ENCODE measurements around the gene TSKS.

The TSKS gene

DNA sequence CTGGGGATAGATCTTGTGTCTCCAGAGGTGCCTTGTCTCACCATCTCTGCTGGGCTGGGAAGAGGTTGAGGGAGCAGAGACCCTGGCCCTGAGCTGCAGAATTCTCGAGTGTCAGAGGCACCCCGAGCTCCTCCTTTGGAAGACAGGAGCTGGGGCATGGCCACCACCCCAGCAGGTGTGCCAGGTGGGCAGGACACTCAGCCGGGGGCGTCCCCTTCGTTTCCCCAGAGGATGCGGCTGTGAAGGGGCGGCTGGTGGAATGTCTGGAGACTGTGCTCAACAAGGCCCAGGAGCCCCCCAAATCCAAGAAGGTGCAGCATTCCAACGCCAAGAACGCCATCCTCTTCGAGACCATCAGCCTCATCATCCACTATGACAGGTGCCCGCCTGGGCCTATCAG, 35.5 kb upstream of the TSKS start:
- H3K14ac ChIP-seq (ENCODE audit: low read length): no peak overlapping the region
- H3K27me3 ChIP-seq (ENCODE audit: control insufficient read depth in 3 of 3, insufficient read depth in 3 of 3, low read depth in 1 of 3, low read length in 3 of 3): no peaks in the 10 kb centered on the region
- DNase-seq (ENCODE audit: low spot score): no peak
- no peak overlapping the region for H2BK120ac ChIP-seq (ENCODE audit: low read depth, low read length)
- peak overlapping the region; percentile 39 for H2BK5ac ChIP-seq (ENCODE audit: low read length)
- H3K18ac ChIP-seq (ENCODE audit: low read length): no peak overlapping the region
- H2BK12ac ChIP-seq (ENCODE audit: low read length): no peak overlapping the region
- no peak overlapping the region for H3K27ac ChIP-seq (replicated peaks; ENCODE audit: low read length)
- H3K4ac ChIP-seq (ENCODE audit: low read length): no peak overlapping the region
- H3K9ac ChIP-seq (ENCODE audit: low read depth, low read length, poor library complexity): no peak overlapping the region
- no peak overlapping the region for H3K23ac ChIP-seq (ENCODE audit: low read depth, low read length, poor library complexity)
- H3K9me3 ChIP-seq (replicated peaks in 1 of 2; ENCODE audit: control insufficient read depth in 2 of 2, insufficient read depth in 1 of 2, low read depth in 1 of 2, low read length in 2 of 2): no peaks in the 10 kb centered on the region
- no CpG with 5 or more reads among the region's 11 CpGs for WGBS, 2 donors (ENCODE audit: extremely low coverage in 2 of 2, insufficient read length in 2 of 2, insufficient replicate concordance in 1 of 2)
- no peak overlapping the region for H3K4me2 ChIP-seq (ENCODE audit: insufficient read depth, low read length, poor library complexity, severe bottlenecking)
- H2AK5ac ChIP-seq (ENCODE audit: low read depth, low read length): no peak overlapping the region
- peaks cover 61 to 87% of the 10 kb centered on the region in 2 donors for H3K36me3 ChIP-seq (replicated peaks in 1 of 2; ENCODE audit: control insufficient read depth in 2 of 2, insufficient read depth in 2 of 2, low read length in 2 of 2)
- no peak overlapping the region for H3K4me3 ChIP-seq (ENCODE audit: low read length in 2 of 2)
- no peak overlapping the region for H4K8ac ChIP-seq (ENCODE audit: low read depth, low read length)
- H3K79me1 ChIP-seq (ENCODE audit: low read depth, low read length): peaks cover 12% of the 10 kb centered on the region
- no peak overlapping the region for H2AFZ ChIP-seq (ENCODE audit: low read length)
- H4K91ac ChIP-seq (ENCODE audit: low read depth, low read length, poor library complexity): no peak overlapping the region
- H2BK15ac ChIP-seq (ENCODE audit: low read length): no peak overlapping the region
- H3K4me1 ChIP-seq (ENCODE audit: control insufficient read depth in 2 of 2, insufficient read depth in 1 of 2, low read depth in 1 of 2, low read length in 2 of 2): peaks cover 0 to 5% of the 10 kb centered on the region in 2 donors

GRCh38 chr19:49795615-49796014, 32.5 kb upstream of the TSKS start:
- no peak overlapping the region for H2BK12ac ChIP-seq (ENCODE audit: low read length)
- H3K27ac ChIP-seq (replicated peaks; ENCODE audit: low read length): no peak overlapping the region
- H4K8ac ChIP-seq (ENCODE audit: low read depth, low read length): no peak overlapping the region
- no peak overlapping the region for H2AK5ac ChIP-seq (ENCODE audit: low read depth, low read length)
- no peak overlapping the region for H2BK15ac ChIP-seq (ENCODE audit: low read length)
- H3K4ac ChIP-seq (ENCODE audit: low read length): no peak overlapping the region
- H3K23ac ChIP-seq (ENCODE audit: low read depth, low read length, poor library complexity): peak overlapping the region; percentile 73
- no CpG with 5 or more reads among the region's 20 CpGs for WGBS, 2 donors (ENCODE audit: extremely low coverage in 2 of 2, insufficient read length in 2 of 2, insufficient replicate concordance in 1 of 2)
- peaks cover 64 to 86% of the 10 kb centered on the region in 2 donors for H3K36me3 ChIP-seq (replicated peaks in 1 of 2; ENCODE audit: control insufficient read depth in 2 of 2, insufficient read depth in 2 of 2, low read length in 2 of 2)
- no peaks in the 10 kb centered on the region for H3K27me3 ChIP-seq (ENCODE audit: control insufficient read depth in 3 of 3, insufficient read depth in 3 of 3, low read depth in 1 of 3, low read length in 3 of 3)
- H3K4me1 ChIP-seq (ENCODE audit: control insufficient read depth in 2 of 2, insufficient read depth in 1 of 2, low read depth in 1 of 2, low read length in 2 of 2): no peaks in the 10 kb centered on the region
- H3K9me3 ChIP-seq (replicated peaks in 1 of 2; ENCODE audit: control insufficient read depth in 2 of 2, insufficient read depth in 1 of 2, low read depth in 1 of 2, low read length in 2 of 2): no peaks in the 10 kb centered on the region
- H3K4me2 ChIP-seq (ENCODE audit: insufficient read depth, low read length, poor library complexity, severe bottlenecking): no peak overlapping the region
- H3K9ac ChIP-seq (ENCODE audit: low read depth, low read length, poor library complexity): no peak overlapping the region
- no peak overlapping the region for H2AFZ ChIP-seq (ENCODE audit: low read length)
- H2BK5ac ChIP-seq (ENCODE audit: low read length): peak overlapping the region; percentile 13
- no peak overlapping the region for H2BK120ac ChIP-seq (ENCODE audit: low read depth, low read length)
- H3K4me3 ChIP-seq (ENCODE audit: low read length in 2 of 2): no peak overlapping the region
- H4K91ac ChIP-seq (ENCODE audit: low read depth, low read length, poor library complexity): no peak overlapping the region
- no peak for DNase-seq (ENCODE audit: low spot score)
- no peak overlapping the region for H3K18ac ChIP-seq (ENCODE audit: low read length)
- peaks cover 10% of the 10 kb centered on the region for H3K79me1 ChIP-seq (ENCODE audit: low read depth, low read length)
- no peak overlapping the region for H3K14ac ChIP-seq (ENCODE audit: low read length)

DNA sequence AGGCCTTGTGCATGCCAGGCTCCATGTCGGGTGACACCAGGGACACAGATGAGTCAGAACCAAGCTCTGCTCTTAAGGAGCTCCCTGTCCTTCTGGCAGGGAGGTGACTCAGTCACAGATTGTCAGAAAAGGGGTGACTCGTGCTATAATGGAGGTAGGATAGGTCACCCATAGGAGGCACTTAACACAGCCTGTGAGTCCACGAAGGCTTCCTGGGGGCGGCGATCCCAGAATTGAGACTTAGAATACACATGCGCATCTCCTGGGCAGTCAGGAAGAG, 30.4 kb upstream of the TSKS start:
- H4K91ac ChIP-seq (ENCODE audit: low read depth, low read length, poor library complexity): no peak overlapping the region
- peaks cover 58 to 80% of the 10 kb centered on the region in 2 donors for H3K36me3 ChIP-seq (replicated peaks in 1 of 2; ENCODE audit: control insufficient read depth in 2 of 2, insufficient read depth in 2 of 2, low read length in 2 of 2)
- H3K79me1 ChIP-seq (ENCODE audit: low read depth, low read length): peaks cover 12% of the 10 kb centered on the region
- peaks cover 0 to 5% of the 10 kb centered on the region in 2 donors for H3K9me3 ChIP-seq (replicated peaks in 1 of 2; ENCODE audit: control insufficient read depth in 2 of 2, insufficient read depth in 1 of 2, low read depth in 1 of 2, low read length in 2 of 2)
- no peak for DNase-seq (ENCODE audit: low spot score)
- no peak overlapping the region for H3K14ac ChIP-seq (ENCODE audit: low read length)
- H3K27me3 ChIP-seq (ENCODE audit: control insufficient read depth in 3 of 3, insufficient read depth in 3 of 3, low read depth in 1 of 3, low read length in 3 of 3): no peaks in the 10 kb centered on the region
- no peak overlapping the region for H2AK5ac ChIP-seq (ENCODE audit: low read depth, low read length)
- no peaks in the 10 kb centered on the region for H3K4me1 ChIP-seq (ENCODE audit: control insufficient read depth in 2 of 2, insufficient read depth in 1 of 2, low read depth in 1 of 2, low read length in 2 of 2)
- no peak overlapping the region for H2BK5ac ChIP-seq (ENCODE audit: low read length)
- no peak overlapping the region for H3K9ac ChIP-seq (ENCODE audit: low read depth, low read length, poor library complexity)
- no peak overlapping the region for H2AFZ ChIP-seq (ENCODE audit: low read length)
- H4K8ac ChIP-seq (ENCODE audit: low read depth, low read length): no peak overlapping the region
- H2BK120ac ChIP-seq (ENCODE audit: low read depth, low read length): no peak overlapping the region
- no peak overlapping the region for H3K18ac ChIP-seq (ENCODE audit: low read length)
- peak overlapping the region; percentile 44 for H3K23ac ChIP-seq (ENCODE audit: low read depth, low read length, poor library complexity)
- no peak overlapping the region for H3K4me3 ChIP-seq (ENCODE audit: low read length in 2 of 2)
- no peak overlapping the region for H2BK12ac ChIP-seq (ENCODE audit: low read length)
- no peak overlapping the region for H3K4me2 ChIP-seq (ENCODE audit: insufficient read depth, low read length, poor library complexity, severe bottlenecking)
- WGBS, 2 donors (ENCODE audit: extremely low coverage in 2 of 2, insufficient read length in 2 of 2, insufficient replicate concordance in 1 of 2): no CpG with 5 or more reads among the region's 6 CpGs
- H2BK15ac ChIP-seq (ENCODE audit: low read length): no peak overlapping the region
- no peak overlapping the region for H3K27ac ChIP-seq (replicated peaks; ENCODE audit: low read length)
- H3K4ac ChIP-seq (ENCODE audit: low read length): no peak overlapping the region

GRCh38 chr19:49792829-49793560, 29.9 kb upstream of the TSKS start:
- Histone ChIP-seq H3K4me2 (ENCODE audit: insufficient read depth, low read length, poor library complexity, severe bottlenecking) (no peak overlapping the region), H2BK120ac (ENCODE audit: low read depth, low read length) (no peak overlapping the region), H3K4me3 (ENCODE audit: low read length in 2 of 2) (no peak overlapping the region), H4K91ac (ENCODE audit: low read depth, low read length, poor library complexity) (no peak overlapping the region), H3K27ac (replicated peaks; ENCODE audit: low read length) (no peak overlapping the region), H3K18ac (ENCODE audit: low read length) (no peak overlapping the region), H3K9ac (ENCODE audit: low read depth, low read length, poor library complexity) (no peak overlapping the region), H2AK5ac (ENCODE audit: low read depth, low read length) (no peak overlapping the region), H3K36me3 (replicated peaks in 1 of 2; ENCODE audit: control insufficient read depth in 2 of 2, insufficient read depth in 2 of 2, low read length in 2 of 2) (peaks cover 57 to 79% of the 10 kb centered on the region in 2 donors), H4K8ac (ENCODE audit: low read depth, low read length) (no peak overlapping the region), H2BK5ac (ENCODE audit: low read length) (no peak overlapping the region), H3K23ac (ENCODE audit: low read depth, low read length, poor library complexity) (peak overlapping the region; percentile 44), H3K4ac (ENCODE audit: low read length) (no peak overlapping the region), H3K27me3 (ENCODE audit: control insufficient read depth in 3 of 3, insufficient read depth in 3 of 3, low read depth in 1 of 3, low read length in 3 of 3) (no peaks in the 10 kb centered on the region), H3K14ac (ENCODE audit: low read length) (no peak overlapping the region), H2BK12ac (ENCODE audit: low read length) (no peak overlapping the region), H3K9me3 (replicated peaks in 1 of 2; ENCODE audit: control insufficient read depth in 2 of 2, insufficient read depth in 1 of 2, low read depth in 1 of 2, low read length in 2 of 2) (peaks cover 0 to 5% of the 10 kb centered on the region in 2 donors), H2AFZ (ENCODE audit: low read length) (no peak overlapping the region), H2BK15ac (ENCODE audit: low read length) (no peak overlapping the region), H3K79me1 (ENCODE audit: low read depth, low read length) (peaks cover 13% of the 10 kb centered on the region), H3K4me1 (ENCODE audit: control insufficient read depth in 2 of 2, insufficient read depth in 1 of 2, low read depth in 1 of 2, low read length in 2 of 2) (no peaks in the 10 kb centered on the region)
- WGBS, 2 donors (ENCODE audit: extremely low coverage in 2 of 2, insufficient read length in 2 of 2, insufficient replicate concordance in 1 of 2): no CpG with 5 or more reads among the region's 22 CpGs
- DNase-seq (ENCODE audit: low spot score): no peak
